SW 1271 (cell line): ENCODE measurements around the gene CEP295NL.
"Not testable (repeated sequence)": the region's sequence is repeated elsewhere in the genome, so short reads cannot be mapped to it uniquely, and the experiment has no call there.

Experiments
- DNase-seq, 2 experiments: peaks; one replicate each; lab custom pipeline; 2025; lab: John Stamatoyannopoulos, UW

Gene CEP295NL

GRCh38 chr17:78903101-78903779 is at the start of gene CEP295NL:
CEP295NL (minus strand) TSS chr17:78903201; CDS start chr17:78901828, 1,373 bp downstream.
- DNase-seq = no peak

- no peak for DNase-seq
These were observed 49.7 kb upstream of the CEP295NL start for GRCh38 chr17:78952706-78953105.

- DNase-seq = no peak
These were observed 49.1 kb upstream of the CEP295NL start for GRCh38 chr17:78951967-78952551.

- DNase-seq = no peak
These were observed 47.9 kb upstream of the CEP295NL start for GRCh38 chr17:78950870-78951269.

GRCh38 chr17:78947235-78948149 is 44.5 kb upstream of the CEP295NL start:
- DNase-seq = no peak

GRCh38 chr17:78946631-78947030 is 43.6 kb upstream of the CEP295NL start:
- no peak for DNase-seq

GRCh38 chr17:78946131-78946530 is 43.1 kb upstream of the CEP295NL start:
- no peak for DNase-seq

GRCh38 chr17:78945455-78945854 is 42.5 kb upstream of the CEP295NL start:
- DNase-seq = not testable (repeated sequence)

GRCh38 chr17:78944956-78945355 is 42.0 kb upstream of the CEP295NL start:
- DNase-seq = no peak

- no peak for DNase-seq
These were observed 41.0 kb upstream of the CEP295NL start for GRCh38 chr17:78944026-78944425.

GRCh38 chr17:78940708-78941107 is 37.7 kb upstream of the CEP295NL start:
- no peak for DNase-seq

GRCh38 chr17:78940258-78940657 is 37.3 kb upstream of the CEP295NL start:
- no peak for DNase-seq

- no peak for DNase-seq
These were observed 36.6 kb upstream of the CEP295NL start for GRCh38 chr17:78939615-78940014.

GRCh38 chr17:78937561-78937960 is 34.6 kb upstream of the CEP295NL start:
- no peak for DNase-seq

- no peak for DNase-seq
These were observed 32.7 kb upstream of the CEP295NL start for GRCh38 chr17:78935419-78936323.

GRCh38 chr17:78934681-78935418 is 31.8 kb upstream of the CEP295NL start:
- DNase-seq = no peak

GRCh38 chr17:78933959-78934568 is 31.1 kb upstream of the CEP295NL start:
- no peak for DNase-seq

GRCh38 chr17:78933025-78933958 is 30.3 kb upstream of the CEP295NL start:
- peak; percentile 81 to 88 for DNase-seq
